ENCODE measurements around the gene FGF22.

GRCh38 chr19:643736-644135 lies 4.1 kb downstream of the FGF22 start:
- TF ChIP-seq EP300 (IDR thresholded peaks at IDR 0.05): no peak
- no peak for TF ChIP-seq CTCF (IDR thresholded peaks at IDR 0.05)
- TF ChIP-seq POLR2A (IDR thresholded peaks at IDR 0.05): no peak

Data from ovary (tissue), 3 donors.